GM12865 (cell line): ENCODE data around the gene ST7.
A peak's percentile ranks its signal among the peaks of the same experiment; 100 is the strongest.

Experiments
- DNase-seq: peaks from one replicate; pipeline ENCODE4 v3.0.0; 2010; ENCODE audit warnings: low read depth
- H3K4me3 ChIP-seq: 2 replicates; pipeline ENCODE4 v1.5.1; 2011; ENCODE audit warnings: mild to moderate bottlenecking, low read depth, low read length, control low read depth
- CTCF ChIP-seq: IDR thresholded peaks from 2 replicates; pipeline ENCODE4 v1.5.1; 2011; ENCODE audit warnings: low read length, control low read depth, low read depth, inconsistent platforms; ENCODE audit not compliant: insufficient read depth; ENCODE audit errors: missing control alignments

The ST7 gene

DNA sequence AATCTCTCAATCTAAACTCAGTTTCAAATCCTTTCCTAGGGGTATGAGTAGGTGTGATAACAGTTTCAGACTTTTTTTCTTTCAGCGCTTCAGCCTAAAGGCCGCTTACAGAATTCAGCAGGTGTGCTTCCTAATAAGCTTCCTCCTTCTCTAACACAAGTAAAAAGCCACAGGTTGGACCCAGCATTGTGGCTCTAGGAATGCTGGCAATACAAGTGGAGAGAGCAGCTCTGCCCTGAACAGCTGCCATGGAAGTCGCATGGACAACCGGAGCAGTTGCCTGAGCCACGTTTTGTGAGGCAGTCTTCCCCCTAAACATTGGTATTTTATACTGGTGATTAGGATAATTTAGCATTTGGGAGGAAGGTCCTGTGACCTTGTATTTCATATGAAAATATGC lies 83.5 kb downstream of the ST7 start:
- DNase-seq, result no peak
- TF ChIP-seq CTCF, result no peak
- H3K4me3 ChIP-seq, result no peak overlapping the region

GRCh38 chr7:117038408-117038807 lies 85.1 kb downstream of the ST7 start:
- no peak overlapping the region for H3K4me3 ChIP-seq
- DNase-seq, result no peak
- no peak for TF ChIP-seq CTCF

GRCh38 chr7:117041007-117041406 lies 87.7 kb downstream of the ST7 start:
- no peak overlapping the region for H3K4me3 ChIP-seq
- TF ChIP-seq CTCF, result no peak
- peak; percentile 61 for DNase-seq

DNA sequence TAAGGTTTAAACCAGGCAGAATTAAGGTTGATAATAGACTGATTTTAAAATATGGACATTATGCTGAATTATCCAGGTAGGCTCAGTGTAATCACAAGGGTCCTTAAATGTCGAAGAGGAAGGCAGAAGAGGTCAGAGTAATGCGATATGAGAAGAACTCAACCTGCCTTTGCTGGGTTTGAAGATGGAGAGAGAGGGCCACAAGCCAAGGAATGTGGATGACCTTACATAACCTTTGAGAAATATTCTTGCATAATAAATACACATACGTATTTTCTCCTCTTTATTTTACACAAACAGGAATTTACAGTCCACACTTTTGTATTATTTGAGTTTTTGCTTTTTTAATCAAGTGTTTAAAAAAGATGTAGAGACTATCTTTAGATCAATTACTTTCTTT lies 88.5 kb downstream of the ST7 start:
- DNase-seq, result no peak
- TF ChIP-seq CTCF, result no peak
- no peak overlapping the region for H3K4me3 ChIP-seq

GRCh38 chr7:117043108-117043825 lies 90.0 kb downstream of the ST7 start:
- no peak overlapping the region for H3K4me3 ChIP-seq
- TF ChIP-seq CTCF, result no peak
- DNase-seq, result no peak

- no peak for DNase-seq
- no peak for TF ChIP-seq CTCF
- H3K4me3 ChIP-seq, result no peak overlapping the region
Observed at GRCh38 chr7:117044664-117045063, 91.4 kb downstream of the ST7 start.
